Fibroblast of skin of left biceps (primary cell): Measurements from ENCODE around the gene PRKG1.

Experiments
- DNase-seq, 2 experiments: peaks; one replicate each; pipeline ENCODE4 v3.0.0-alpha.2; 2013; ENCODE audit warnings: low read depth in 2 of 2

Gene PRKG1

DNA sequence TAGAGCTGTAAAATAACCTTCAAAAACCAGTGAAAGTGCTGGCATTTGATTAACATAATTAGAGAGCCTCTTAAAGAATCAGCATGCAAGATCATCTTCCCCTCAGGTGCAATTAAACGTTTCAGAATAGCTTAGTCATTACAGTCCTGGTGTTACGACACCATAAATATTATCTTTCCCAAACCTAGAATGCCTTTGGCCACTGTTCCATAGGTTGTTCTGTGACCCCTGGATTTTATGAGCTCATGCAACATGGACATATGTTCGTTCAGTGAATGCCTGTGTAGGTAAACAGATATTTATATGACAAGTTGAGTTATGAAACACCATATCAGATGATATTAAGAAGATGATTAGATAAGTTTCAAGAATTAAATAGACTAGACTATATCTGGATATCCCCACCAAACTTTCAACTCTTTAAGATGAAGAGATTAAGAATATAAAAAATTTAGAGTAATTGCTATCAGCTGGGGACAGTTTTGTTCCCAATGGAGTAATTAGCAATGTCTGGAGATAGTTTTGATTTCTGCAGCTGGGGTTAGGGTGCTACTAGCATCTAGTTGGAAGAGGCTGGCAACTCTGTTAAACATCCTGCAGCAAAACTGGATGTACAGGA, 976.3 kb downstream of the PRKG1 start:
- DNase-seq, result no peak

DNA sequence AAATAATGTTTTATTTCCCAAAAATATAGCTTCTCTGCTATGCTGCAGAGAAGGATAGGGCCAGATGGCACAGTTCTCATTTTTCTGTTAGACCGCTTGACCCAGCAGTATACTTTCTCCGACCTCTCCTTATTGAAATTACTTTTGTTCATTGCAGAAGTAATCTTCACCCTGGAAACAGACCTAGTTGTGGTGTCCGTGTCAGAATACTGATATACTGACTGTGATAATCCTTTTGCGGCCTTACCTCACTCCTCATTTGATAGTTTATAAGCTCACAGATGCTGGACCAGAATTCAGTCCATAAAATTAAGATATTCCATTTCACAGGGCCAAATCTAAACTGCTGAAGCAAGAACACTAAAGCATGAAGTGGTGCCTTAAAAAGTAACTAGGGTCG, 979.2 kb downstream of the PRKG1 start:
- DNase-seq, result no peak

GRCh38 chr10:52056291-52056690, 982.0 kb downstream of the PRKG1 start:
- DNase-seq, result no peak

DNA sequence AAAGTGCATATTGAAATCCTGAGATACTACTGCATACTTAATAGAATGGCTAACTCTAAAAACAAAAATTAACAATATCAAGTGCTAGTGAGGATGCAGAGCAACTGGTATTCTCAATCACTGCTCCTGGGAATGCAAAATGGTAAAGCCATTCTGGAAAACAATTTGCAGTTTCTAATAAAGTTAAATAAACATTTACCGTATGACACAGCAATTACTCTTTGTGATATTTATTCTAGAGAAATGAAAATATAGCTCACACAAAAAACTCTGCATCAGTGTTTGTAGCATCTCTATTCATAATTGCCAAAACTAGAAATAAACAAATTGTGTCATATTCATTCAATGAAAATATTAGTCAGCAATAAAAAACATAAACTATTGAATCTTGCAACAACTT, 984.8 kb downstream of the PRKG1 start:
- DNase-seq, result no peak

GRCh38 chr10:52063159-52063558, 988.9 kb downstream of the PRKG1 start:
- no peak for DNase-seq

DNA sequence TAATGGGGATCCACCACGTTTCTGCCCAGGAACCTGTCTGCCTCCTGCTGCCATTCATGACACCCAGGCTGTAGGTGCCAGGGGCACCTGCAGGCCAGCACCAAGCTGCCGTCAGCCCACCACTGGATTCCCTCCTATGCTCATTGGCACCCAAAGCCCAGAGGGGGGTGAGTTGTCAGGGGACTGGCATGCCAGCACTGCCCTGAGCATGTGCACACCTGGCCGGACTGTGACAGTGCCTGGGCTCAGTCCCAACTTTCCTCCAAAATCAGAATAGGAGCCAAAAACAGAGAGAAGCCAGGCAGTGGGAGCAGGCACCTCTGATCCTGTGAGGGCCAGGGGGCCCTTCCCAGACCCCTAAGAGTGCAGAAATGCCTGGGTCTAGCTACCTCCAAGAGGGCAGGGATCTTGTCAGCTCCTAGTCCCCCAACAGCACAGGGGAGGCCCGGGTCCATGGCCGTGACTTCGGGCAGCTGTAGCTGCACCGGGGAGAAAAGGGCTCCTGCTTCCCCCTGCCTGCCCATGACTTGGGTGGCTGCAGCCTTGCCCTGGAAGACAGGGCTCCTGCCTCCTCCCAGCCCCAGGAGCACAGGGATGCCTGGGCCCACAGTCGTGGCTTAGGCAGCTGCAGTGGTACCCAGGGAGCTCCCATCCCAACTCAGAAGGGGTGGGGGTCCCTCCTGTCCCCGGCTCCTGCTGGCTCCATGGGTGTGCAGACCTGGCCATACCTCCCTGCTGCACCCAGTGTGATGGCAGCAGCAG, 990.0 kb downstream of the PRKG1 start:
- no peak for DNase-seq

DNA sequence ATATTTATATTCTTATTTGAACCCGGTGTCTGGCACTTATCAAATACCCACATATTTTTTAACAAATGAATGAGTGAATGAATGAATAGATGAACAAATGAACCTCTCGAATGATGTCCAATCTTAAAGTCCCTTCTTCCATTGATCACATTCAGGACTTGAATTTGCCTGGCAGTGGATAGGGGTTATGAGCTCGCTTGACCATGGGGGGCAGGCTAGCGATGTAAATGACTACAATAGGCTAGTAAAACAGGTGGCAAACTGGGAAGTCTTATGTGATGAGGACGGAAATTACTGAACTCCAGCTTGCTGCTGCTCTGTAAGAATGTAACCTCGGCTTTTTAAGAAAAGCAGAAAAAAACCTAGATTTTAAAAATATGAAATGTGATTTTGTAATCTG, 992.1 kb downstream of the PRKG1 start:
- no peak for DNase-seq

GRCh38 chr10:52068485-52068884, 994.2 kb downstream of the PRKG1 start:
- DNase-seq, result no peak

DNA sequence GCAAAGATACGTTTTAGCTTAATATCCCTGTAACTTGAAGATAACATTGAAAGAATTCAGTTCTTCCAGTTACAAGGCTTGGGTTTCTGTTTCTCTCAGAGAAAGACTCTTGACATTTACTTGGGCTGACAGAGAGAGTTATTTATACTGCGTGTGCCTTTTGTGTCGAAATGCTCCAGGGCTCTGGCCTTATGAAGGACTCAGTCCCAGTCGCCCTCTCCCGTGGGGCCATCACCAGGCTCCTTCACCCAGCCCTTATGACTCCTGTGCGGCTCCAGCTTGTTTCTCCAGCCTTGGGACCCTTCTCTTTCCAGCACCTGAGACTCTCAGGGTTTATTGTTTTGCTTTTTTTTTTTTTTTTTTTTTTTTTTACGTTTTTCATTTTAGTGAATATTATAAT, 997.5 kb downstream of the PRKG1 start:
- DNase-seq, result no peak

- DNase-seq, result no peak
Observed at GRCh38 chr10:52074505-52075026, 1000.3 kb downstream of the PRKG1 start.

DNA sequence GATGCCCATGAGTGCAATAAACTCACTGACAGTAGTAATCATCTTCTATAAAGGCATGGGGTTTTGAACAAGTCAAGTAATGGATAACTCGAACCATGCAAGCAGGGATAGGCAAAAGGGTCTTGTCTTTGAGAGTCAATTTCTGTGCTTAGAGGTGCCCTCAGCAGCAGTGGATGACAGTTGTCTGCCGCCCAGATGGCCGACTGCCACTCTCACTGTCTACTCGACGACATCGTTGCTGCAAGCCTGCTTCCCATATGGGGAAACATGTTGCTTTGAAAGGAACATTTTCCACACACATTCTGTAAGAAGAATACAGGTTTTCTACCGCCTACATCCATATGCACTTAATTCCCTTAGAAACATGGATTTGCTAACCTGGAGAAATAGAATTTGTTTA, 1003.5 kb downstream of the PRKG1 start:
- no peak for DNase-seq

DNA sequence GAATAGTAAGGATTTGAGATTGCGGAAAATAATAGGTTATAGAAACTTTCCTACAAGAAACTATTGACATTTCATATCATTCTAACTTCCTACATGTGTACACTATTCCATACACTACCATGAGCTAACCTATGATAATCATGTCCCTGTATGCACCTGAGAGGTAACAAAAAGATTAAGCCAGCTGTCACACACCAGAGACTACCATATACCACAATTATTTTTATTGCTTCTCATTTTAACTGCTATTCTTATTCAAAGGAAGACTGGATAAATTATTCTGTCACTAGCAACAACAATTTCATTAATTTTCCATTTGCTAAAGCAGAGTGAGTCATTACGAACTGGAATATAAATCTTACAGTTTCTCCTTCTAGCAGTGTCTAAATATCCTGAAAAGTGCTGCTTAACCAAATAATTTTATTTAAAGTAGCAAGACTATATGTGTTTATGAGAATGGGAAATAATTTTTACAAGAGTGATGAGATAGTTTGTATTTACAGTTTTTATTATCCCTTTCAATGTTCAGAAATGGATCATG, 1004.2 kb downstream of the PRKG1 start:
- no peak for DNase-seq

DNA sequence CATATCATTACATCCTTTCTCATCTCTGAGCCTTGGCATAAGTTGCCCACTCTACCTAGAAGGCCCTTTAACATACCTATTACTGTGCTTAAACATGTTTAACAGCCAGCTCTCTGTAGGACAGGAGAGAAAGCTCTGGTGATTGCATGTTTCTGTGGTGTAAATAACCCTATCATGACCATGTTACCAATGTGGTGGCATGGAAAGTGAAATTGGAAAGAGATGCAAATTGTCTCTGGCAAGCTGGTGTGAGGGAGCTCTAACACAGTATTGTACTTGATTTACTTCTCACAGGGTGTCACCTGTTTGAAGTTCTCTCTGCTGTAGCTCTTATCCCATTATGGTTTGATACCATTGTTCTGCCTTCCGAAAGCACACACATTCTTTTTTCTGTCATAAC, 1008.0 kb downstream of the PRKG1 start:
- DNase-seq, result no peak

DNA sequence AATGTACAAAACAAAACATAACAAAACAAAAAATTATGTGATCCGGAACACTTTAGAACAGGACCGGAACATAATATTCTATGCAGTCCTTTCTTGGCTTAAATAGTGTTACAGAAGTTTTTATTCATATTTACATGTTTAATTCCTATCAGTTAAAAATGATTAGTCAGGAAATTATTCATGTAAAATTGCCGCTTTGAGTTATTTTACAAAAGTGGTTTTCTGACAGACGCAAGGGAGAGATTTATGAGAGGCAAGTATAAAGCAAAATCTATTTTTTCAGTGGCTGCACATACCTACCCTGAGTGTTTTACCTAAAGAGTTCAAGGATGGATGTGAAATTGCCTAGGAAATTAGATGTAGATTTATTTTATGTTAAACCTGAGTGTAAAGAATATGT, 1009.1 kb downstream of the PRKG1 start:
- no peak for DNase-seq

- DNase-seq, result no peak
Observed at GRCh38 chr10:52092390-52092789, 1018.1 kb downstream of the PRKG1 start.

DNA sequence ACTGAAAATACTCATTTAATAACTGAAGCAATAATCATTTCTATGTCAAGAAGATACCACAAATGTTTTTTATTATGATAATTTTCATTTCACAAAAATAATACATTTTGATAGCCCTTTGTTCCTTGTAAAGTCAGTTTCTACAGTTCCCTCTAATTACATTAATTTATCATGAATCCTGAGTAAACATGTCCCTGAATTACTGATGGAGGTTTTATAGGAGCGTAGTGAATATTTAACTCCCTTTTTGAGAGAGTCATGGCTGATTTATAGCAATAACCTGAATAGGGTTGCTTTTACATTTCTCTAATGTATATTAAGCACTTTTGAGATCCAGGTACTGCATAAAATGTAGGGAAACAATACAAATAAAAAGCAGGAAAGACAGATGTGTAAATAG, 1023.8 kb downstream of the PRKG1 start:
- DNase-seq, result no peak

GRCh38 chr10:52099026-52099600, 1024.8 kb downstream of the PRKG1 start:
- DNase-seq, result no peak

DNA sequence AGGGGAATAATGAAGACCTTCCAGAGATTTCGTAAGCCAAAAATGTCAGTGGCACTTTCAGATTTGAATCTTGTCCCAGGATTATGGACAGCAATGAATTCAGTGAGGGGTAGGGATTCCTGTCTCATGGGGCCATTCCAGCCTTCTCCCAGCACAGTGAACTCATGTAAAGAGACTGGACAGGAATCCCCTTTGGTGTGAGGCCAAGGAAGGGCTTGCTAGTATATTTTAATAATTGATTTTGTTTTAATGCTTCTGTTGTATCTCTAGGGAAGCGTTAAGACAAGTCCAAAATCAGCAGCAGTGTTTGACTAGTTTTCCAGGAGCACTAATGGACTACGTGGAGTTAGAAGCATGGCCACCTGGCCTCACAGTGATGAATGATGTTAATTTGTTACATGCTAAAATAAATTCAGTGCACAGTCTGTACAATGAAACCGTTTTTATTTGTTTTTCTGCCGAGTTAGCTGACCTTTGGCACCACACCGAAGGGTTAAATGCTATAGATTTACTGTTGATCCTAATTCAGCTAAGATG, 1025.8 kb downstream of the PRKG1 start:
- no peak for DNase-seq

- no peak for DNase-seq
Observed at GRCh38 chr10:52105301-52105700, 1031.0 kb downstream of the PRKG1 start.

- DNase-seq, result no peak
Observed at GRCh38 chr10:52106011-52106410, 1031.7 kb downstream of the PRKG1 start.

GRCh38 chr10:52106899-52107298, 1032.6 kb downstream of the PRKG1 start:
- no peak for DNase-seq

DNA sequence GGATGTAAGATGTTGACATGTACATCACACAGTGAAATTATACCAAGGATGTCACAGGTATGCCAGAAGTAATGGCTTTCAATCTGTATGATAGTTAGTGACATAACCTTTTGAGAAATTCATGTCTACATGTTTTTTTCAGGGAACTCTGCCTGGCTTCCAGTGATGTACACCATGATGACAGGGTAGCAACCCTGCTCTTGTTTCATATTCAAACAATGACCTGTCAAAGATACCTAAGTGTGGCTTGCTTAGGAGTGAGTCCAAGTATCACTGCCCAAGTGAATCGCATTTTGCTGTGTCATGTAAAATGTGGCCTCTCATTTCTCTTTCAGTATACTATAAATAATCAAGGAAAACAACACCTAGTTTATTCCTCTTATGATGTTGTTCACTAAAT, 1033.9 kb downstream of the PRKG1 start:
- no peak for DNase-seq

DNA sequence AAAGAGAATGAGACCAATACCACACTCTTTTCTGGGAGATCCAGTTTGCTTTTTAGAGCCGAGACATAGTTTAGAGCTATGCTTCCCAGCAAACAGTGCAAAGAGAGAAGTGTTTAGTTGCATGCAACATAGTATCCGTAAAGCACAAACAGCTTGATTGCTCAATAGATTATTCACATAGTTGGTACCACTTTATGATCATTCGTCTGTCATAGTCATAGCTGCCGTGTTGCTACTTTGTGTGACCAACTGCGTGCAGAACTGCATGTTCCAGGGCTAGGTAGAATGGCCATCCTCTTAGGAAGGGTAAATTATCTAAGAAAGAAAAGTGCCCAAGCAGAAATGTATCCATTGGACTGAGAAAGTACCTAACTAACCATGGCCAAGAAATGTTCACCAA, 1036.3 kb downstream of the PRKG1 start:
- DNase-seq, result no peak
